Measurements from ENCODE around the gene PLEKHA6.

DNA sequence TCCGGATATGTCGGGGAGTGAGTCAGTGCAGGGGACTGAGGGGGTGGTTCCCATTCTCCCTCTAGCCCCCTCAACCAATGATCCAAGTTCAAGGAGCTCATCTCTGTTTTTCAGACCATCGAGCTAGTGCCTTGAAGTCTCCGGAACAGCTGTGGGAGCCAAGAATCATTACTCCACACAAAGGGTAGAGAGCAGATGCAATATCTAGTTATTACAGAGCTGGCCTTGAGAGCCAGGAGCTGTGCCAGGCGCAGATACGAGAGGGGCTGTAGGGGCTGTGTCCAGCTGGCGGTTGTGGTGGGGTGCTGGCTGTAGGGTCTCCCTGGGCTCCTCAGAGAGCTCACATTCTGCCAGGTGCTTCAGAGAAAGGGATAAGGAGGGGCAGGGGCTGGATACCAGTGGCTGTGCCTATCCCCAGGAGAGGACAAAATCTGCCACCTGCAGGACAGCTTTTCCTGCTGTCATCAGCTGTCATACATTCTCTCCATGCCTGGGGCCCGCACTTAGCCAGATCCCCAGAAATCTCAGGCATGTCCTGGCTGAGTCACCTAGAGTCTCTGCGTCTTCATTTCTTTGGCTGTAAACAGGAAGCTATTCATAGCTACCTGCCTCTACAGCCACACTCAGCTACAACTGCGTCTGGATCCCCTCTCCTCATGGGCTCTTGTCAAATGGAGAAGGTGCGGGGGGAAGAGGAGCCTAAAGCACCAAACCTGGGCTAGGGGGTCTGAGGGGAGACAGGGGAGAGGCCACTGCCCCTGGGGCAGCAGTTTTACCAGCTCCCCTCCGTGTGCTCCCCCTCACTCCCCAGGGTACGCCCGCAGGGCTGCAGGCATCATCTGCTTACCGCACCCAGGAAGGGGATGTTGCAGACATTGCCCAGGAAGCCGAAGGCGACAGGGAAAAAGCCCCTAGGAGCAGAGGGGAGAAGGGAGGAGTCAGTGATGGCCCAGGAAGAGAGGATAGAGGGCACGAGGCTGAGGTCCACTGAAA is 161.1 kb downstream of the PLEKHA6 start:
- no peak for TF ChIP-seq POLR2A (IDR thresholded peaks at IDR 0.05)
- TF ChIP-seq, protein P1, sequence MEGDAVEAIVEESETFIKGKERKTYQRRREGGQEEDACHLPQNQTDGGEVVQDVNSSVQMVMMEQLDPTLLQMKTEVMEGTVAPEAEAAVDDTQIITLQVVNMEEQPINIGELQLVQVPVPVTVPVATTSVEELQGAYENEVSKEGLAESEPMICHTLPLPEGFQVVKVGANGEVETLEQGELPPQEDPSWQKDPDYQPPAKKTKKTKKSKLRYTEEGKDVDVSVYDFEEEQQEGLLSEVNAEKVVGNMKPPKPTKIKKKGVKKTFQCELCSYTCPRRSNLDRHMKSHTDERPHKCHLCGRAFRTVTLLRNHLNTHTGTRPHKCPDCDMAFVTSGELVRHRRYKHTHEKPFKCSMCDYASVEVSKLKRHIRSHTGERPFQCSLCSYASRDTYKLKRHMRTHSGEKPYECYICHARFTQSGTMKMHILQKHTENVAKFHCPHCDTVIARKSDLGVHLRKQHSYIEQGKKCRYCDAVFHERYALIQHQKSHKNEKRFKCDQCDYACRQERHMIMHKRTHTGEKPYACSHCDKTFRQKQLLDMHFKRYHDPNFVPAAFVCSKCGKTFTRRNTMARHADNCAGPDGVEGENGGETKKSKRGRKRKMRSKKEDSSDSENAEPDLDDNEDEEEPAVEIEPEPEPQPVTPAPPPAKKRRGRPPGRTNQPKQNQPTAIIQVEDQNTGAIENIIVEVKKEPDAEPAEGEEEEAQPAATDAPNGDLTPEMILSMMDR (IDR thresholded peaks at IDR 0.05 in 4 of 5, conservative IDR thresholded peaks at IDR 0.05 in 1 of 5) = no peak
